Glomerular visceral epithelial cell (primary cell): ENCODE measurements around the gene PFN1.
"Not testable (repeated sequence)": the region's sequence is repeated elsewhere in the genome, so short reads cannot be mapped to it uniquely, and the experiment has no call there.

Experiments
- DNase-seq: peaks from one replicate; pipeline ENCODE4 v3.0.0-alpha.2; 2016; ENCODE audit errors: extremely low spot score

Gene PFN1

GRCh38 chr17:4921320-4921719, 27.0 kb downstream of the PFN1 start:
- no peak for DNase-seq

GRCh38 chr17:4920351-4921048, 27.8 kb downstream of the PFN1 start:
- DNase-seq = no peak

- DNase-seq = no peak
Measured at GRCh38 chr17:4919511-4920047, 28.8 kb downstream of the PFN1 start.

- not testable (repeated sequence) for DNase-seq
Measured at GRCh38 chr17:4914551-4914950, 33.8 kb downstream of the PFN1 start.

GRCh38 chr17:4913994-4914393, 34.3 kb downstream of the PFN1 start:
- DNase-seq = peak; percentile 22

GRCh38 chr17:4908711-4909496, 39.4 kb downstream of the PFN1 start:
- DNase-seq = peak; percentile 96

GRCh38 chr17:4908301-4908700, 40.0 kb downstream of the PFN1 start:
- no peak for DNase-seq

- not testable (repeated sequence) for DNase-seq
Measured at GRCh38 chr17:4906642-4907041, 41.7 kb downstream of the PFN1 start.

- peak; percentile 81 for DNase-seq
Measured at GRCh38 chr17:4903051-4903818, 45.1 kb downstream of the PFN1 start, which contains the start of gene CHRNE. Gene CHRNE (minus strand): TSS chr17:4903098. CDS start chr17:4903063, 35 bp downstream.

GRCh38 chr17:4902540-4902939, 45.8 kb downstream of the PFN1 start:
- DNase-seq = no peak

- DNase-seq = no peak
Measured at GRCh38 chr17:4901648-4902344, 46.5 kb downstream of the PFN1 start.

GRCh38 chr17:4901108-4901647, 47.2 kb downstream of the PFN1 start:
- DNase-seq = no peak

- no peak for DNase-seq
Measured at GRCh38 chr17:4900231-4901107, 47.9 kb downstream of the PFN1 start.

- no peak for DNase-seq
Measured at GRCh38 chr17:4899341-4900230, 48.7 kb downstream of the PFN1 start, which contains the start of gene C17orf107. Gene C17orf107 (plus strand): TSS chr17:4899536. CDS start chr17:4899763, 227 bp downstream.

GRCh38 chr17:4898927-4899326, 49.4 kb downstream of the PFN1 start:
- DNase-seq = no peak

- DNase-seq = no peak
Measured at GRCh38 chr17:4898351-4898750, 50.0 kb downstream of the PFN1 start.

- DNase-seq = no peak
Measured at GRCh38 chr17:4897785-4898184, 50.5 kb downstream of the PFN1 start.

- no peak for DNase-seq
Measured at GRCh38 chr17:4897198-4897687, 51.1 kb downstream of the PFN1 start.
